SK-N-SH treated with all-trans-retinoic acid at 6 μM for 48 hours (cell line): ENCODE data around the gene PARD3B.

ENCODE experiments used
- ATAC-seq: fragments of 200-7000 bp; cut with Tn5 transposase; 3 replicates; pipeline ENCODE4 v1.9.1; 2020; ENCODE audit warnings: mild to moderate bottlenecking, moderate library complexity
- ARNTL ChIP-seq: fragments of 450-650 bp; formaldehyde crosslinking; IDR thresholded peaks from 2 replicates; pipeline ENCODE4 v1.5.0; 2020; ENCODE audit warnings: low read depth, mild to moderate bottlenecking, moderate library complexity, borderline replicate concordance
- BACH2 ChIP-seq: fragments of 250-450 bp; sonication (Bioruptor Pico); IDR thresholded peaks from 2 replicates; pipeline ENCODE4 v1.9.0; 2021; ENCODE audit warnings: mild to moderate bottlenecking, borderline replicate concordance
- CSDC2 ChIP-seq: fragments of 250-450 bp; sonication (Bioruptor Pico); IDR thresholded peaks from 2 replicates; pipeline ENCODE4 v1.5.0; 2020; ENCODE audit warnings: mild to moderate bottlenecking, moderate library complexity
- GLIS3 ChIP-seq: fragments of 250-450 bp; sonication (Bioruptor Pico); IDR thresholded peaks from 2 replicates; pipeline ENCODE4 v1.5.0; 2020; ENCODE audit warnings: mild to moderate bottlenecking, moderate library complexity
- ISL1 ChIP-seq: fragments of 250-450 bp; sonication (Bioruptor Pico); IDR thresholded peaks from 2 replicates; pipeline ENCODE4 v2.1.2; 2022; ENCODE audit warnings: mild to moderate bottlenecking, moderate library complexity
- OSR1 ChIP-seq: fragments of 250-450 bp; sonication (Bioruptor Pico); IDR thresholded peaks from 2 replicates; pipeline ENCODE4 v1.8.0; 2022; ENCODE audit warnings: moderate library complexity, mild to moderate bottlenecking, inconsistent platforms
- PPARA ChIP-seq: fragments of 250-450 bp; sonication (Bioruptor Pico); IDR thresholded peaks from 2 replicates; pipeline ENCODE4 v1.5.0; 2020; ENCODE audit warnings: mild to moderate bottlenecking, borderline replicate concordance
- RARB ChIP-seq: fragments of 250-450 bp; sonication (Bioruptor Pico); IDR thresholded peaks from 2 replicates; pipeline ENCODE4 v1.8.0; 2021; ENCODE audit warnings: mild to moderate bottlenecking, moderate library complexity
- SNAI2 ChIP-seq: fragments of 250-450 bp; sonication (Bioruptor Pico); IDR thresholded peaks from 2 replicates; pipeline ENCODE4 v1.5.0; 2020; ENCODE audit warnings: mild to moderate bottlenecking, moderate library complexity
- TCF4 ChIP-seq: fragments of 250-450 bp; sonication (Bioruptor Pico); IDR thresholded peaks from 2 replicates; pipeline ENCODE4 v1.8.0; 2021; ENCODE audit warnings: mild to moderate bottlenecking, moderate library complexity, borderline replicate concordance
- ZC3H10 ChIP-seq: fragments of 250-450 bp; sonication (Bioruptor Pico); IDR thresholded peaks from 2 replicates; pipeline ENCODE4 v1.5.1; 2021; ENCODE audit warnings: mild to moderate bottlenecking, moderate library complexity
- ZFP3 ChIP-seq: fragments of 250-450 bp; sonication (Bioruptor Pico); IDR thresholded peaks from 2 replicates; pipeline ENCODE4 v1.5.0; 2020; ENCODE audit warnings: mild to moderate bottlenecking, moderate library complexity
- ZFP30 ChIP-seq: fragments of 450-650 bp; formaldehyde crosslinking; IDR thresholded peaks from 2 replicates; pipeline ENCODE4 v1.5.0; 2022; ENCODE audit warnings: mild to moderate bottlenecking, moderate library complexity
- ZNF565 ChIP-seq: fragments of 450-650 bp; formaldehyde crosslinking; conservative IDR thresholded peaks from 2 replicates; pipeline ENCODE4 v1.5.0; 2020; ENCODE audit warnings: low read depth, mild to moderate bottlenecking, moderate library complexity
- ZNF70 ChIP-seq: fragments of 450-650 bp; formaldehyde crosslinking; IDR thresholded peaks from 2 replicates; pipeline ENCODE4 v1.5.0; 2020; ENCODE audit warnings: mild to moderate bottlenecking, moderate library complexity
- ZNF8 ChIP-seq: fragments of 450-650 bp; formaldehyde crosslinking; IDR thresholded peaks from 2 replicates; pipeline ENCODE4 v1.5.0; 2020; ENCODE audit warnings: mild to moderate bottlenecking, moderate library complexity
- TF ChIP-seq, protein P1 (sequence below): fragments of 250-450 bp; sonication (Bioruptor Pico); IDR thresholded peaks from 2 replicates; pipeline ENCODE4 v1.8.0; 2021; ENCODE audit warnings: low read depth, mild to moderate bottlenecking, moderate library complexity, borderline replicate concordance
- TF ChIP-seq, protein P2 (sequence below): fragments of 250-450 bp; sonication (Bioruptor Pico); IDR thresholded peaks from 2 replicates; pipeline ENCODE4 v1.5.1; 2021; ENCODE audit warnings: mild to moderate bottlenecking, moderate library complexity
- TF ChIP-seq, protein P3 (sequence below): fragments of 250-450 bp; sonication (Bioruptor Pico); IDR thresholded peaks from 2 replicates; pipeline ENCODE4 v1.5.1; 2020; ENCODE audit warnings: low read depth, mild to moderate bottlenecking, moderate library complexity
- TF ChIP-seq, protein P4 (sequence below): fragments of 250-450 bp; sonication (Bioruptor Pico); IDR thresholded peaks from 2 replicates; pipeline ENCODE4 v1.8.0; 2020; ENCODE audit warnings: mild to moderate bottlenecking, moderate library complexity, borderline replicate concordance

Gene PARD3B

GRCh38 chr2:205024822-205025518, 479.7 kb downstream of the PARD3B start:
- ATAC-seq = peak; percentile 98
- TF ChIP-seq ZFP3 (CRISPR knock-in tag) (0 out of 2 replicates have a peak, but pooled peaks have one; percentile 51), ISL1 (peak; percentile 44), PPARA (no peak)

- ATAC-seq = peak; percentile 9; the same call in 2 of the 3 replicates
These were observed 480.4 kb downstream of the PARD3B start for GRCh38 chr2:205025580-205026240.

GRCh38 chr2:205030695-205031094, 485.4 kb downstream of the PARD3B start:
- ATAC-seq = no peak
- TF ChIP-seq, protein P1, sequence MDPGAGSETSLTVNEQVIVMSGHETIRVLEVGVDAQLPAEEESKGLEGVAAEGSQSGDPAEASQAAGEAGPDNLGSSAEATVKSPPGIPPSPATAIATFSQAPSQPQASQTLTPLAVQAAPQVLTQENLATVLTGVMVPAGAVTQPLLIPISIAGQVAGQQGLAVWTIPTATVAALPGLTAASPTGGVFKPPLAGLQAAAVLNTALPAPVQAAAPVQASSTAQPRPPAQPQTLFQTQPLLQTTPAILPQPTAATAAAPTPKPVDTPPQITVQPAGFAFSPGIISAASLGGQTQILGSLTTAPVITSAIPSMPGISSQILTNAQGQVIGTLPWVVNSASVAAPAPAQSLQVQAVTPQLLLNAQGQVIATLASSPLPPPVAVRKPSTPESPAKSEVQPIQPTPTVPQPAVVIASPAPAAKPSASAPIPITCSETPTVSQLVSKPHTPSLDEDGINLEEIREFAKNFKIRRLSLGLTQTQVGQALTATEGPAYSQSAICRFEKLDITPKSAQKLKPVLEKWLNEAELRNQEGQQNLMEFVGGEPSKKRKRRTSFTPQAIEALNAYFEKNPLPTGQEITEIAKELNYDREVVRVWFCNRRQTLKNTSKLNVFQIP (CRISPR knock-in tag) = no peak
- TF ChIP-seq ZFP3 (CRISPR knock-in tag) (no peak), CSDC2 (CRISPR knock-in tag) (no peak), ZNF70 (CRISPR knock-in tag) (0 out of 2 replicates have a peak, but pooled peaks have one; percentile 51), PPARA (no peak)

More at GRCh38 chr2:205025580-205026240, 480.4 kb downstream of the PARD3B start:
- TF ChIP-seq SNAI2 (CRISPR knock-in tag) = no peak
- TF ChIP-seq ZFP30 = no peak
- TF ChIP-seq, protein P2, sequence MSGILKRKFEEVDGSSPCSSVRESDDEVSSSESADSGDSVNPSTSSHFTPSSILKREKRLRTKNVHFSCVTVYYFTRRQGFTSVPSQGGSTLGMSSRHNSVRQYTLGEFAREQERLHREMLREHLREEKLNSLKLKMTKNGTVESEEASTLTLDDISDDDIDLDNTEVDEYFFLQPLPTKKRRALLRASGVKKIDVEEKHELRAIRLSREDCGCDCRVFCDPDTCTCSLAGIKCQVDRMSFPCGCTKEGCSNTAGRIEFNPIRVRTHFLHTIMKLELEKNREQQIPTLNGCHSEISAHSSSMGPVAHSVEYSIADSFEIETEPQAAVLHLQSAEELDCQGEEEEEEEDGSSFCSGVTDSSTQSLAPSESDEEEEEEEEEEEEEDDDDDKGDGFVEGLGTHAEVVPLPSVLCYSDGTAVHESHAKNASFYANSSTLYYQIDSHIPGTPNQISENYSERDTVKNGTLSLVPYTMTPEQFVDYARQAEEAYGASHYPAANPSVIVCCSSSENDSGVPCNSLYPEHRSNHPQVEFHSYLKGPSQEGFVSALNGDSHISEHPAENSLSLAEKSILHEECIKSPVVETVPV (CRISPR knock-in tag) = no peak
- no peak for TF ChIP-seq ZNF565 (CRISPR knock-in tag)
- TF ChIP-seq OSR1 = no peak
- no peak for TF ChIP-seq ZNF70 (CRISPR knock-in tag)
- no peak for TF ChIP-seq BACH2
- TF ChIP-seq, protein P3, sequence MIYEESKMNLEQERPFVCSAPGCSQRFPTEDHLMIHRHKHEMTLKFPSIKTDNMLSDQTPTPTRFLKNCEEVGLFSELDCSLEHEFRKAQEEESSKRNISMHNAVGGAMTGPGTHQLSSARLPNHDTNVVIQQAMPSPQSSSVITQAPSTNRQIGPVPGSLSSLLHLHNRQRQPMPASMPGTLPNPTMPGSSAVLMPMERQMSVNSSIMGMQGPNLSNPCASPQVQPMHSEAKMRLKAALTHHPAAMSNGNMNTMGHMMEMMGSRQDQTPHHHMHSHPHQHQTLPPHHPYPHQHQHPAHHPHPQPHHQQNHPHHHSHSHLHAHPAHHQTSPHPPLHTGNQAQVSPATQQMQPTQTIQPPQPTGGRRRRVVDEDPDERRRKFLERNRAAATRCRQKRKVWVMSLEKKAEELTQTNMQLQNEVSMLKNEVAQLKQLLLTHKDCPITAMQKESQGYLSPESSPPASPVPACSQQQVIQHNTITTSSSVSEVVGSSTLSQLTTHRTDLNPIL (CRISPR knock-in tag) = no peak
- TF ChIP-seq CSDC2 (CRISPR knock-in tag) = no peak

- TF ChIP-seq ZNF8 = no peak
- TF ChIP-seq BACH2 = no peak
- TF ChIP-seq, protein P4, sequence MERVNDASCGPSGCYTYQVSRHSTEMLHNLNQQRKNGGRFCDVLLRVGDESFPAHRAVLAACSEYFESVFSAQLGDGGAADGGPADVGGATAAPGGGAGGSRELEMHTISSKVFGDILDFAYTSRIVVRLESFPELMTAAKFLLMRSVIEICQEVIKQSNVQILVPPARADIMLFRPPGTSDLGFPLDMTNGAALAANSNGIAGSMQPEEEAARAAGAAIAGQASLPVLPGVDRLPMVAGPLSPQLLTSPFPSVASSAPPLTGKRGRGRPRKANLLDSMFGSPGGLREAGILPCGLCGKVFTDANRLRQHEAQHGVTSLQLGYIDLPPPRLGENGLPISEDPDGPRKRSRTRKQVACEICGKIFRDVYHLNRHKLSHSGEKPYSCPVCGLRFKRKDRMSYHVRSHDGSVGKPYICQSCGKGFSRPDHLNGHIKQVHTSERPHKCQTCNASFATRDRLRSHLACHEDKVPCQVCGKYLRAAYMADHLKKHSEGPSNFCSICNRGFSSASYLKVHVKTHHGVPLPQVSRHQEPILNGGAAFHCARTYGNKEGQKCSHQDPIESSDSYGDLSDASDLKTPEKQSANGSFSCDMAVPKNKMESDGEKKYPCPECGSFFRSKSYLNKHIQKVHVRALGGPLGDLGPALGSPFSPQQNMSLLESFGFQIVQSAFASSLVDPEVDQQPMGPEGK = no peak
- TF ChIP-seq CSDC2 (CRISPR knock-in tag) = no peak
- no peak for TF ChIP-seq OSR1
- TF ChIP-seq, protein P2 (CRISPR knock-in tag) = no peak
- no peak for TF ChIP-seq TCF4
- no peak for TF ChIP-seq ZC3H10 (CRISPR knock-in tag)
- TF ChIP-seq PPARA = no peak
- TF ChIP-seq ARNTL = no peak
- TF ChIP-seq, protein P3 (CRISPR knock-in tag) = no peak
- TF ChIP-seq, protein P1 (CRISPR knock-in tag) = no peak
- no peak for TF ChIP-seq GLIS3 (CRISPR knock-in tag)
- no peak for TF ChIP-seq ZFP3 (CRISPR knock-in tag)
- TF ChIP-seq ZNF70 (CRISPR knock-in tag) = no peak
- TF ChIP-seq ISL1 = no peak
- TF ChIP-seq ZNF565 (CRISPR knock-in tag) = no peak
- no peak for TF ChIP-seq RARB (CRISPR knock-in tag)
- ATAC-seq = no peak
These were observed 486.8 kb downstream of the PARD3B start for GRCh38 chr2:205032093-205032551.
